ENCODE measurements around the gene CFAP90.

Gene CFAP90

DNA sequence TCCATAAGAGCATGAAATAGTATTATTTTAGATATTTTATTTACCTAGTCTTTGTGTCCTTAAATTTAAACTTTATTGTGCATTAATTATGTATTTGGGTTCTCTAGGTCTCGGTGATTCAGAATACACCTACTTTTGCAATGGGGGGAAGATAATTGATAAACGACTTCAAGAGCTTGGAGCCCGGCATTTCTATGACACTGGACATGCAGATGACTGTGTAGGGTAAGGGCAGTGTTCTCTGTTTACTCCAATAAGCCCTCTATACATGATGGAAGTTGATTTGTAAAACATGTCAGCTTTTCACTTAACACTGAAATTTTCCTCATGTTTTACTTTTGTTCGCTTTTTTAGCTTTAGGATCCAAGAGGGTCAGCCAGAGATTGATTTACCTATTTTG is 24.2 kb upstream of the CFAP90 start:
- no peak overlapping the region for H3K4me3 ChIP-seq (ENCODE audit: low read depth, low read length)
- DNase-seq (ENCODE audit: low read depth): no peak
- TF ChIP-seq, protein P1, sequence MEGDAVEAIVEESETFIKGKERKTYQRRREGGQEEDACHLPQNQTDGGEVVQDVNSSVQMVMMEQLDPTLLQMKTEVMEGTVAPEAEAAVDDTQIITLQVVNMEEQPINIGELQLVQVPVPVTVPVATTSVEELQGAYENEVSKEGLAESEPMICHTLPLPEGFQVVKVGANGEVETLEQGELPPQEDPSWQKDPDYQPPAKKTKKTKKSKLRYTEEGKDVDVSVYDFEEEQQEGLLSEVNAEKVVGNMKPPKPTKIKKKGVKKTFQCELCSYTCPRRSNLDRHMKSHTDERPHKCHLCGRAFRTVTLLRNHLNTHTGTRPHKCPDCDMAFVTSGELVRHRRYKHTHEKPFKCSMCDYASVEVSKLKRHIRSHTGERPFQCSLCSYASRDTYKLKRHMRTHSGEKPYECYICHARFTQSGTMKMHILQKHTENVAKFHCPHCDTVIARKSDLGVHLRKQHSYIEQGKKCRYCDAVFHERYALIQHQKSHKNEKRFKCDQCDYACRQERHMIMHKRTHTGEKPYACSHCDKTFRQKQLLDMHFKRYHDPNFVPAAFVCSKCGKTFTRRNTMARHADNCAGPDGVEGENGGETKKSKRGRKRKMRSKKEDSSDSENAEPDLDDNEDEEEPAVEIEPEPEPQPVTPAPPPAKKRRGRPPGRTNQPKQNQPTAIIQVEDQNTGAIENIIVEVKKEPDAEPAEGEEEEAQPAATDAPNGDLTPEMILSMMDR (IDR thresholded peaks at IDR 0.05; ENCODE audit: insufficient read depth, low read depth, low read length, missing control alignments): no peak

DNA sequence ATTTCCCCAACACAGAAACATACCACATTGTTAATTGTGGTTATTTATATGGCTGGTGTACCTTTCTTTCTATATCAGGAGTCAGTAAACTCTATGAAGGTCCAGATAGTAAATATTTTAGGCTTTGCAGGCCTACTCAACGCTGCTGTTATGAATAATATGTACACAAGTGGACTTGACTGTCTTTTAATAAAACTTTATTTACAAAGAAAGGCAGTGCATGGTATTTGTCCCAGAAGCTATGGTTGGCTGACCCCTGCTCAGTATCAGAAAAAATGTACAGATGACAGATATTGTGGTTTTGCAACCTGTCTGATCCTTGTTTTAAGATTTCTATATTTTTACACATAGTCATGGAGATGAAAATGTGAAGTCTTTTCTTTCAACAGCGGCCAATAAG is 23.7 kb upstream of the CFAP90 start:
- DNase-seq (ENCODE audit: low read depth): no peak
- TF ChIP-seq, protein P1 (IDR thresholded peaks at IDR 0.05; ENCODE audit: insufficient read depth, low read depth, low read length, missing control alignments): no peak
- no peak overlapping the region for H3K4me3 ChIP-seq (ENCODE audit: low read depth, low read length)

DNA sequence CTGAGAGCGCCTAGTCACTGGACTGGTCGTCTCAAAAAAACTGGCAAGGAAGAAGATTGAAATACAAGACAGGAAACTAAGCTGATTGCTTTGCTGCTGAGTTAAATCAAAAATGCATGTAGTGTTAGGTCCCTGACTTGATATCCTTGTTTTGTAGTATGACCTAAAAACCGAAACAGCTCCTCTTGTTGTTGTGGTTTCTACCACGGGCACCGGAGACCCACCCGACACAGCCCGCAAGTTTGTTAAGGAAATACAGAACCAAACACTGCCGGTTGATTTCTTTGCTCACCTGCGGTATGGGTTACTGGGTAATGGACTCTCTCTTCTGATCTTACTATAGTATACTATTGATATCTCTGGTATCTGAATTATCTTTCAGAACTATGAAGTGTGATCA is 22.3 kb upstream of the CFAP90 start:
- H3K4me3 ChIP-seq (ENCODE audit: low read depth, low read length): no peak overlapping the region
- peak; percentile 62 for DNase-seq (ENCODE audit: low read depth)
- TF ChIP-seq, protein P1 (IDR thresholded peaks at IDR 0.05; ENCODE audit: insufficient read depth, low read depth, low read length, missing control alignments): no peak

DNA sequence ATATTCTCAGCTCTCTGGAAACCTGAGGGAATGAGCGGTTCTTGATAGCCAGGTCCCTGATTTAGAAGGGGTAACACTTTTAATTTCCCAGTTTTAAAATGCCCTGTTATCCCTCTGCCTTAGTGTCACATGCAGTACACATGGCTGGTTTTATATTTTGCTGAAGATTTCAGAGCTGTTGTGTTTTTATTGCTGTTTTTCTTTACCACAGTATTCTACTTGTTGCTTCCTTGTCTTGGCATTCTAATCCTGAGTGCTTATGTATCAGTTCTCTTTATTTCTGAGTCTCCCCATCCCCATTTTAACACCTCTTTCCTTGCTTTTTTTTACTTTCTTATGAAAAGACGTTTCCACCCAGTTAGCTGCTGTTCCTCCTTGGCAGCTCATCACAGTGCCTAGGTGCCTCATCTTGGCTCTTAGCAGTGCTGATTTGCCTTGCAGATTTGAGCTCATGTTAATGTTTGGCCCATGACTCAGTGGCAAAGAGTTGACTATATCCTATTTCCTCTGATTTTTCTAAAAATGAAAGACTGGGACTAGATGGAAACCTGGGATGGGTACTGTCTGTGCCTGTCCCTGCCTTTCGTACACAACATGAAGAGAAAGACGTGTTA is 21.7 kb upstream of the CFAP90 start:
- H3K4me3 ChIP-seq (ENCODE audit: low read depth, low read length): no peak overlapping the region
- TF ChIP-seq, protein P1 (IDR thresholded peaks at IDR 0.05; ENCODE audit: insufficient read depth, low read depth, low read length, missing control alignments): no peak
- no peak for DNase-seq (ENCODE audit: low read depth)

DNA sequence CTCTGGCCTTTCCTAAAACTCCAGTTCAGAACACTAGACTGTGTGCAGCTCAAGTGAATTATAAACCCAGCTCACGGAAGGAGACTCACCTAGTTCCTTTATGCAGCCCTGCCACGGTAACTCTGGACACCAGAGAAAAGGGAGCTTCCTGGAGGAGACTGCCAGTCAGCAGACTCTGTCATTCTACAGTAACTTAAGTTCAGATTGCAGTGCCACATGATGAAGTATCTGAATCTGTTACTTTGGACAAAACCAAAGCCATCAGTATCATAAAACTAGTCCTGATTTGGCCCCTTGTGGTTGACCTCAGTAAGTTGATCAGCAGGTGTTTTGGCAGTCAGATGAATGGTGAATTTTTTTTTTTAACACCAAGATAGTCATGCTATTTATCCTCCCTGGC is 20.7 kb upstream of the CFAP90 start:
- DNase-seq (ENCODE audit: low read depth): peak; percentile 68
- TF ChIP-seq, protein P1 (IDR thresholded peaks at IDR 0.05; ENCODE audit: insufficient read depth, low read depth, low read length, missing control alignments): no peak

DNA sequence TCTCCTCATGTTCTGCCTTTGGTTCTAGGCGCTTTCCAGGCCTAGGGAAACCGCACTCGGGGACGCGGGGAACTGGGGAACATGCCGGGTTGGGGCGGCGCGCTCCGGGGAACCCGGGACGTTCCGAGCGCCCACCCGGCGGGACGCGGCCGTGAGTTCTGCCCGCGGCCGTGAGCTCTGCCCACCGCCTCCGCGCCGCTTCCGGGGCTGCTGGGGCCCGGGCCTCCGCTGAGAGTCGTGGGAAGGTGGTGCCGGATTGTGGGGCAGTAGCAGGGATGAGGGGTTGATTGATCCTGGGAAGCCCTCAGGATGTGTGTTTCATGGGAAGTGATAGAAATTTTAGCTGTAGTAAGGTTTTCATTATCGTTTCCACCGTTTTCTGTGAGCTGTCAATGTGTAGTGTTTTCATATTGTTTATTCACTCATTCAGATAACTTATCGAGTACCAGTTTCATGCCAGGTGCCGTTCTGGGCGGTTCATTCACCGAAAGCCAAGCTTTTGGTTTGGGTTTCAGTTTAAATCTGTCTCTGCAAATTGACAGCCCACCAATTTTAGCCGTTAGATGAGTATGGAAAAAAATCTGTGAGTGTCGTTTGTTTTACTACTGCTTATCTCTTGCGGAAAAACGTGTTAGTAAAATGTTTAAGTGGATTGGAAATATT is 18.7 kb upstream of the CFAP90 start:
- DNase-seq (ENCODE audit: low read depth): peak; percentile 46
- peak overlapping the region; percentile 87 for H3K4me3 ChIP-seq (ENCODE audit: low read depth, low read length)
- TF ChIP-seq, protein P1 (IDR thresholded peaks at IDR 0.05; ENCODE audit: insufficient read depth, low read depth, low read length, missing control alignments): no peak

More for the DNA sequence above, 20.7 kb upstream of the CFAP90 start:
- H3K4me3 ChIP-seq (ENCODE audit: low read depth, low read length): no peak overlapping the region
